Chondrocyte (in vitro differentiated cells): ENCODE results near the gene SDHAF4. TPM values are rescaled to one million over a fixed set of nuclear protein-coding genes. Genes with fewer than 3 reads are reported as not detected.
"Not testable (repeated sequence)": the region's sequence is repeated elsewhere in the genome, so short reads cannot be mapped to it uniquely, and the experiment has no call there.

Experiments
- DNase-seq: peaks from one replicate; pipeline ENCODE4 v3.0.0; 2021; ENCODE audit warnings: mixed read lengths, low spot score
- H3K27ac Mint-ChIP-seq: one replicate; pipeline ENCODE4 v1.8.0; 2021; ENCODE audit warnings: mild to moderate bottlenecking, moderate library complexity, mixed read lengths; ENCODE audit not compliant: unreplicated experiment
- H3K27me3 Mint-ChIP-seq: 2 replicates; pipeline ENCODE4 v1.8.0; 2021; ENCODE audit warnings: low read depth, mixed read lengths
- H3K36me3 Mint-ChIP-seq: 2 replicates; pipeline ENCODE4 v1.8.0; 2021; ENCODE audit warnings: low read depth, mixed read lengths
- H3K4me1 Mint-ChIP-seq: 2 replicates; pipeline ENCODE4 v1.8.0; 2021; ENCODE audit warnings: low read depth, mild to moderate bottlenecking, mixed read lengths
- H3K4me3 Mint-ChIP-seq: one replicate; pipeline ENCODE4 v1.8.0; 2021; ENCODE audit warnings: mild to moderate bottlenecking, moderate library complexity, mixed read lengths; ENCODE audit not compliant: unreplicated experiment
- H3K9me3 Mint-ChIP-seq: 2 replicates; pipeline ENCODE4 v1.8.0; 2021; ENCODE audit warnings: low read depth, mixed read lengths
- CTCF ChIP-seq: fragments of 200-600 bp; sonication (generic); IDR thresholded peaks from 2 replicates; pipeline ENCODE4 v1.5.0; 2021; ENCODE audit warnings: antibody characterized with exemption, mild to moderate bottlenecking, moderate library complexity
- total RNA-seq: library from RNA; stranded (reverse); gene quantifications from 3 replicates; pipeline ENCODE4 v1.2.1, GENCODE V29; 2021

The SDHAF4 gene
- total RNA-seq, 1 donor from 2014 or later: 9.4 TPM

GRCh38 chr6:70547905-70548304, 18.8 kb upstream of the SDHAF4 start:
- H3K36me3 Mint-ChIP-seq: peaks cover 5% of the 10 kb centered on the region
- DNase-seq: no peak
- no peak overlapping the region for H3K27ac Mint-ChIP-seq
- H3K4me3 Mint-ChIP-seq: no peak overlapping the region
- H3K4me1 Mint-ChIP-seq: peaks cover 7% of the 10 kb centered on the region
- H3K9me3 Mint-ChIP-seq: peaks cover 3% of the 10 kb centered on the region
- H3K27me3 Mint-ChIP-seq: no peaks in the 10 kb centered on the region
- TF ChIP-seq CTCF: no peak

- H3K27me3 Mint-ChIP-seq: no peaks in the 10 kb centered on the region
- TF ChIP-seq CTCF: no peak
- peaks cover 5% of the 10 kb centered on the region for H3K36me3 Mint-ChIP-seq
- H3K9me3 Mint-ChIP-seq: peaks cover 3% of the 10 kb centered on the region
- no peak overlapping the region for H3K27ac Mint-ChIP-seq
- no peak overlapping the region for H3K4me3 Mint-ChIP-seq
- H3K4me1 Mint-ChIP-seq: peaks cover 7% of the 10 kb centered on the region
- no peak for DNase-seq
Observed at GRCh38 chr6:70549327-70549726, 17.4 kb upstream of the SDHAF4 start.

- peaks cover 7% of the 10 kb centered on the region for H3K4me1 Mint-ChIP-seq
- no peak for TF ChIP-seq CTCF
- H3K9me3 Mint-ChIP-seq: peaks cover 3% of the 10 kb centered on the region
- no peaks in the 10 kb centered on the region for H3K27me3 Mint-ChIP-seq
- no peak overlapping the region for H3K4me3 Mint-ChIP-seq
- no peak overlapping the region for H3K27ac Mint-ChIP-seq
- DNase-seq: no peak
- peaks cover 5% of the 10 kb centered on the region for H3K36me3 Mint-ChIP-seq
Observed at GRCh38 chr6:70551566-70551965, 15.2 kb upstream of the SDHAF4 start.

GRCh38 chr6:70552286-70552940, 14.3 kb upstream of the SDHAF4 start:
- H3K4me1 Mint-ChIP-seq, H3K27ac Mint-ChIP-seq, H3K36me3 Mint-ChIP-seq, H3K27me3 Mint-ChIP-seq, H3K9me3 Mint-ChIP-seq, H3K4me3 Mint-ChIP-seq, DNase-seq: not testable (repeated sequence)

- Mint-ChIP-seq H3K4me3 (no peak overlapping the region), H3K36me3 (peaks cover 5% of the 10 kb centered on the region), H3K27me3 (no peaks in the 10 kb centered on the region), H3K4me1 (no peaks in the 10 kb centered on the region), H3K9me3 (peaks cover 3% of the 10 kb centered on the region), H3K27ac (no peak overlapping the region)
- no peak for TF ChIP-seq CTCF
- no peak for DNase-seq
Observed at GRCh38 chr6:70552974-70553373, 13.8 kb upstream of the SDHAF4 start.

- H3K4me3 Mint-ChIP-seq: no peak overlapping the region
- H3K4me1 Mint-ChIP-seq: no peaks in the 10 kb centered on the region
- DNase-seq: no peak
- H3K27me3 Mint-ChIP-seq: no peaks in the 10 kb centered on the region
- no peak overlapping the region for H3K27ac Mint-ChIP-seq
- no peaks in the 10 kb centered on the region for H3K9me3 Mint-ChIP-seq
- no peaks in the 10 kb centered on the region for H3K36me3 Mint-ChIP-seq
- TF ChIP-seq CTCF: no peak
Observed at GRCh38 chr6:70557998-70558397, 8.7 kb upstream of the SDHAF4 start.

GRCh38 chr6:70562401-70562800, 4.3 kb upstream of the SDHAF4 start:
- not testable (repeated sequence) for H3K27ac Mint-ChIP-seq, H3K4me1 Mint-ChIP-seq, DNase-seq, H3K27me3 Mint-ChIP-seq, H3K9me3 Mint-ChIP-seq, H3K36me3 Mint-ChIP-seq, H3K4me3 Mint-ChIP-seq
